GM12892 (cell line): ENCODE results near the gene THAP4.

Source experiments
- POLR2A ChIP-seq: IDR thresholded peaks from 2 replicates; pipeline ENCODE4 v1.6.1; 2011; ENCODE audit warnings: low read depth, low read length, control low read depth
- POLR2AphosphoS5 ChIP-seq: IDR thresholded peaks from 2 replicates; pipeline ENCODE4 v1.6.1; 2011; ENCODE audit warnings: low read depth, low read length, control low read depth
- TAF1 ChIP-seq: IDR thresholded peaks from 2 replicates; pipeline ENCODE4 v1.6.1; 2011; ENCODE audit warnings: low read depth, mild to moderate bottlenecking, control low read depth, low read length, borderline replicate concordance

- TF ChIP-seq POLR2AphosphoS5: no peak
- TF ChIP-seq POLR2A: no peak
- no peak for TF ChIP-seq TAF1
These were observed 31.4 kb upstream of the THAP4 start for GRCh38 chr2:241668354-241668753.
